ENCODE results near the gene CEP104. TPM values are rescaled to one million over a fixed set of nuclear protein-coding genes. Genes with fewer than 3 reads are reported as not detected.

CEP104 gene
- total RNA-seq, 1 experiment from 2014 or later = 44.1 TPM

DNA sequence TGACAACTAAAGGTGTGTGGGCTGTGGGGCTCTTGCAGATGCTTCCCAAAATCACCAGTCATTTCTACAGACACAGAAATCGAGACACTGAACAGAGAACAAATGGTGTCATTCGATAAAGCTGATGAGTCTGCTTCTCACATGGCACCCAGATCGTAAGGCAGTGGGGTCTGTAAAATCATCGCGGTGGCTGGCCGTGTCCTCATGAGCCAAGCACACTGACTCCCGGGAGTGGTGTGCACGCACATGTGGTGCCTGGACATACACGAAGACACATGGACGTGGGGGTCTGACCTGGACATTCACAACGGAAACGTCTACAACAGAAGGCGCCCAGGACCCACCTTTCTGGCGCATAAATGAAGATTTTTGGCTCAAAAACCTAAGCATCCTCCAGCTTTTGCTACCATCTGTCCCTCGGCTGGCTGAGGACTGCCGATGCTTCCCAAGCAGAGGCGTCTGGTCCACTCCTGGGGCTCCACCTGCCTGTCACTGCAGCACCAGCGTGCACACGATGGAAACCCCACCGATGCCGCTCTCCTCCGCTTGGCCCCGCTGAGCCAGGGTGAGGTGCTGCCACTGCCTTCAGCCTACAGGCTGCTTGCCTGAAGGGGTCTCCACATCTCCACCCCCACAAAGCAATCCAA lies 77.6 kb downstream of the CEP104 start:
- ATAC-seq (no peak), DNase-seq (ENCODE audit: low read depth, low spot score) (no peak)
- no peak overlapping the region for H2AFZ ChIP-seq (ENCODE audit: low read depth, low read length, poor library complexity, severe bottlenecking)
- TF ChIP-seq CBX3 (IDR thresholded peaks at IDR 0.05; ENCODE audit: low read depth) (no peak), ZNF274 (IDR thresholded peaks at IDR 0.05; ENCODE audit: low read depth, low read length) (no peak), CEBPB (IDR thresholded peaks at IDR 0.05; ENCODE audit: low read depth) (no peak), ZFX (IDR thresholded peaks at IDR 0.05) (no peak), EZH2 (IDR thresholded peaks at IDR 0.05) (no peak), RAD21 (IDR thresholded peaks at IDR 0.05; ENCODE audit: low read depth) (no peak), SIN3A (IDR thresholded peaks at IDR 0.05; ENCODE audit: low read depth) (no peak), EGR1 (IDR thresholded peaks at IDR 0.05; ENCODE audit: low read depth) (no peak), SRF (IDR thresholded peaks at IDR 0.05; ENCODE audit: low read depth) (no peak), POLR2A (IDR thresholded peaks at IDR 0.05; ENCODE audit: borderline replicate concordance, extremely low read depth, insufficient read depth, insufficient read length) (no peak), EZH2phosphoT487 (IDR thresholded peaks at IDR 0.05; ENCODE audit: borderline replicate concordance) (no peak)
- TF ChIP-seq, protein P1, sequence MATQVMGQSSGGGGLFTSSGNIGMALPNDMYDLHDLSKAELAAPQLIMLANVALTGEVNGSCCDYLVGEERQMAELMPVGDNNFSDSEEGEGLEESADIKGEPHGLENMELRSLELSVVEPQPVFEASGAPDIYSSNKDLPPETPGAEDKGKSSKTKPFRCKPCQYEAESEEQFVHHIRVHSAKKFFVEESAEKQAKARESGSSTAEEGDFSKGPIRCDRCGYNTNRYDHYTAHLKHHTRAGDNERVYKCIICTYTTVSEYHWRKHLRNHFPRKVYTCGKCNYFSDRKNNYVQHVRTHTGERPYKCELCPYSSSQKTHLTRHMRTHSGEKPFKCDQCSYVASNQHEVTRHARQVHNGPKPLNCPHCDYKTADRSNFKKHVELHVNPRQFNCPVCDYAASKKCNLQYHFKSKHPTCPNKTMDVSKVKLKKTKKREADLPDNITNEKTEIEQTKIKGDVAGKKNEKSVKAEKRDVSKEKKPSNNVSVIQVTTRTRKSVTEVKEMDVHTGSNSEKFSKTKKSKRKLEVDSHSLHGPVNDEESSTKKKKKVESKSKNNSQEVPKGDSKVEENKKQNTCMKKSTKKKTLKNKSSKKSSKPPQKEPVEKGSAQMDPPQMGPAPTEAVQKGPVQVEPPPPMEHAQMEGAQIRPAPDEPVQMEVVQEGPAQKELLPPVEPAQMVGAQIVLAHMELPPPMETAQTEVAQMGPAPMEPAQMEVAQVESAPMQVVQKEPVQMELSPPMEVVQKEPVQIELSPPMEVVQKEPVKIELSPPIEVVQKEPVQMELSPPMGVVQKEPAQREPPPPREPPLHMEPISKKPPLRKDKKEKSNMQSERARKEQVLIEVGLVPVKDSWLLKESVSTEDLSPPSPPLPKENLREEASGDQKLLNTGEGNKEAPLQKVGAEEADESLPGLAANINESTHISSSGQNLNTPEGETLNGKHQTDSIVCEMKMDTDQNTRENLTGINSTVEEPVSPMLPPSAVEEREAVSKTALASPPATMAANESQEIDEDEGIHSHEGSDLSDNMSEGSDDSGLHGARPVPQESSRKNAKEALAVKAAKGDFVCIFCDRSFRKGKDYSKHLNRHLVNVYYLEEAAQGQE (IDR thresholded peaks at IDR 0.05; ENCODE audit: low read depth) = no peak
- TF ChIP-seq, protein P2, sequence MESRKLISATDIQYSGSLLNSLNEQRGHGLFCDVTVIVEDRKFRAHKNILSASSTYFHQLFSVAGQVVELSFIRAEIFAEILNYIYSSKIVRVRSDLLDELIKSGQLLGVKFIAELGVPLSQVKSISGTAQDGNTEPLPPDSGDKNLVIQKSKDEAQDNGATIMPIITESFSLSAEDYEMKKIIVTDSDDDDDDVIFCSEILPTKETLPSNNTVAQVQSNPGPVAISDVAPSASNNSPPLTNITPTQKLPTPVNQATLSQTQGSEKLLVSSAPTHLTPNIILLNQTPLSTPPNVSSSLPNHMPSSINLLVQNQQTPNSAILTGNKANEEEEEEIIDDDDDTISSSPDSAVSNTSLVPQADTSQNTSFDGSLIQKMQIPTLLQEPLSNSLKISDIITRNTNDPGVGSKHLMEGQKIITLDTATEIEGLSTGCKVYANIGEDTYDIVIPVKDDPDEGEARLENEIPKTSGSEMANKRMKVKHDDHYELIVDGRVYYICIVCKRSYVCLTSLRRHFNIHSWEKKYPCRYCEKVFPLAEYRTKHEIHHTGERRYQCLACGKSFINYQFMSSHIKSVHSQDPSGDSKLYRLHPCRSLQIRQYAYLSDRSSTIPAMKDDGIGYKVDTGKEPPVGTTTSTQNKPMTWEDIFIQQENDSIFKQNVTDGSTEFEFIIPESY (IDR thresholded peaks at IDR 0.05; ENCODE audit: extremely low read depth, insufficient replicate concordance, low read length) = no peak
- TF ChIP-seq, protein P3, sequence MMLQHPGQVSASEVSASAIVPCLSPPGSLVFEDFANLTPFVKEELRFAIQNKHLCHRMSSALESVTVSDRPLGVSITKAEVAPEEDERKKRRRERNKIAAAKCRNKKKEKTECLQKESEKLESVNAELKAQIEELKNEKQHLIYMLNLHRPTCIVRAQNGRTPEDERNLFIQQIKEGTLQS (IDR thresholded peaks at IDR 0.05) = no peak
- TF ChIP-seq, protein P4, sequence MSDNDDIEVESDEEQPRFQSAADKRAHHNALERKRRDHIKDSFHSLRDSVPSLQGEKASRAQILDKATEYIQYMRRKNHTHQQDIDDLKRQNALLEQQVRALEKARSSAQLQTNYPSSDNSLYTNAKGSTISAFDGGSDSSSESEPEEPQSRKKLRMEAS (IDR thresholded peaks at IDR 0.05) = no peak
- no peak overlapping the region for H3K4me2 ChIP-seq (ENCODE audit: low read length)
- no TSS peak for BruUV-seq (replicated peaks)
- H3K4me3 ChIP-seq (replicated peaks in 1 of 2; ENCODE audit: low read depth in 1 of 2, low read length in 2 of 2) = no peak overlapping the region
- H3K4me1 ChIP-seq (ENCODE audit: control insufficient read depth in 1 of 2, insufficient read depth in 2 of 2, low read length in 2 of 2) = peaks cover 16 to 21% of the 10 kb centered on the region in 2 experiments
- H4K20me1 ChIP-seq (ENCODE audit: insufficient read depth) = no peaks in the 10 kb centered on the region
- no peaks in the 10 kb centered on the region for H3K27me3 ChIP-seq (ENCODE audit: insufficient read depth, low read length)
- H3K27ac ChIP-seq (ENCODE audit: low read depth, low read length) = no peak overlapping the region
- no peaks in the 10 kb centered on the region for H3K9me2 ChIP-seq (ENCODE audit: insufficient read depth)
- H3K9ac ChIP-seq (ENCODE audit: low read length) = no peak overlapping the region
- CTCF ChIA-PET = no interaction called here
- intact Hi-C loops (cut with micrococcal nuclease) = no loop called here
- H3K9me3 ChIP-seq (ENCODE audit: control insufficient read depth in 1 of 2, insufficient read depth in 1 of 2, low read depth in 1 of 2, low read length in 2 of 2) = no peaks in the 10 kb centered on the region
- RAD21 ChIA-PET (ENCODE audit: low non-redundant PET in 1 of 2, low total read pairs in 2 of 2, uncharacterized antibody in 2 of 2, unreplicated experiment in 2 of 2) = no interaction called here
- POLR2A ChIA-PET = no interaction called here
- peaks cover 20 to 28% of the 10 kb centered on the region in 2 experiments; a peak in 3 of 4 replicates for H3K36me3 ChIP-seq (ENCODE audit: control insufficient read depth in 1 of 2, insufficient read depth in 2 of 2, low read length in 2 of 2)
- no peaks in the 10 kb centered on the region for H3K79me2 ChIP-seq (ENCODE audit: insufficient read depth, low read length)

All from HCT116 (cell line).